WERI-Rb-1 (cell line): ENCODE measurements around the gene CDC42SE2.

ENCODE experiments used
- DNase-seq: peaks from one replicate; pipeline ENCODE4 v3.0.0-alpha.2; 2020
- H3K27ac ChIP-seq: fragments of 250-450 bp; sonication (Bioruptor Pico); 2 replicates; pipeline ENCODE4 v1.5.1; 2020; ENCODE audit warnings: mild to moderate bottlenecking, moderate library complexity
- H3K27me3 ChIP-seq: fragments of 250-450 bp; sonication (Bioruptor Pico); 2 replicates; pipeline ENCODE4 v1.5.1; 2021; ENCODE audit warnings: mild to moderate bottlenecking, low read depth, moderate library complexity; ENCODE audit not compliant: insufficient read depth, severe bottlenecking
- H3K36me3 ChIP-seq: fragments of 250-450 bp; sonication (Bioruptor Pico); 2 replicates; pipeline ENCODE4 v1.5.1; 2020; ENCODE audit warnings: mild to moderate bottlenecking, moderate library complexity
- H3K4me3 ChIP-seq: 2 replicates; pipeline ENCODE4 v1.5.1; 2011; ENCODE audit warnings: low read depth, mild to moderate bottlenecking, control low read depth, low read length
- H3K9me3 ChIP-seq: fragments of 250-450 bp; sonication (Bioruptor Pico); 2 replicates; pipeline ENCODE4 v1.5.1; 2021; ENCODE audit warnings: mild to moderate bottlenecking, moderate library complexity; ENCODE audit not compliant: severe bottlenecking
- TF ChIP-seq, protein P1 (sequence below): IDR thresholded peaks from 2 replicates; pipeline ENCODE4 v1.5.1; 2011; ENCODE audit warnings: low read depth, mild to moderate bottlenecking, control low read depth, inconsistent platforms, low read length

CDC42SE2 gene

DNA sequence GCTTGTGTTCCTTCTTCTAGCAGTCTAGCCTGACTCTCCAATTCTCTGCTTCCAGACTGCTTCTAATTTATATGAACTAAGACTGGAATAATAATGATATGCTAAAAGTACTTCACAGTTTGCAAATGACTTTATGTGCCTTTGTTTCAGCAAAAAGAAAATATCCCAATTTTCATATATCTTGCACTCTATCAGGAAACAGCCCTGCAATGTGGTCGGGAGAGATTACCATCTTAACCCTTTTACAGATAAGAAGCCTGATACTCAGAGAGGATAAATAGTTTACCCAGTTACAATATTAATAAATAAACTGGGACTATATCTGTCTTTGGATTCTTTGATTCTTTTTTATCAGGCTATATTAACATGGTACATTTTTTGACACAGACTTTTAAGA lies 126.0 kb downstream of the CDC42SE2 start:
- Histone ChIP-seq H3K27ac (no peak overlapping the region), H3K9me3 (no peaks in the 10 kb centered on the region), H3K4me3 (no peak overlapping the region), H3K27me3 (no peaks in the 10 kb centered on the region), H3K36me3 (peaks cover 13% of the 10 kb centered on the region)
- TF ChIP-seq, protein P1, sequence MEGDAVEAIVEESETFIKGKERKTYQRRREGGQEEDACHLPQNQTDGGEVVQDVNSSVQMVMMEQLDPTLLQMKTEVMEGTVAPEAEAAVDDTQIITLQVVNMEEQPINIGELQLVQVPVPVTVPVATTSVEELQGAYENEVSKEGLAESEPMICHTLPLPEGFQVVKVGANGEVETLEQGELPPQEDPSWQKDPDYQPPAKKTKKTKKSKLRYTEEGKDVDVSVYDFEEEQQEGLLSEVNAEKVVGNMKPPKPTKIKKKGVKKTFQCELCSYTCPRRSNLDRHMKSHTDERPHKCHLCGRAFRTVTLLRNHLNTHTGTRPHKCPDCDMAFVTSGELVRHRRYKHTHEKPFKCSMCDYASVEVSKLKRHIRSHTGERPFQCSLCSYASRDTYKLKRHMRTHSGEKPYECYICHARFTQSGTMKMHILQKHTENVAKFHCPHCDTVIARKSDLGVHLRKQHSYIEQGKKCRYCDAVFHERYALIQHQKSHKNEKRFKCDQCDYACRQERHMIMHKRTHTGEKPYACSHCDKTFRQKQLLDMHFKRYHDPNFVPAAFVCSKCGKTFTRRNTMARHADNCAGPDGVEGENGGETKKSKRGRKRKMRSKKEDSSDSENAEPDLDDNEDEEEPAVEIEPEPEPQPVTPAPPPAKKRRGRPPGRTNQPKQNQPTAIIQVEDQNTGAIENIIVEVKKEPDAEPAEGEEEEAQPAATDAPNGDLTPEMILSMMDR, result no peak
- DNase-seq, result no peak

DNA sequence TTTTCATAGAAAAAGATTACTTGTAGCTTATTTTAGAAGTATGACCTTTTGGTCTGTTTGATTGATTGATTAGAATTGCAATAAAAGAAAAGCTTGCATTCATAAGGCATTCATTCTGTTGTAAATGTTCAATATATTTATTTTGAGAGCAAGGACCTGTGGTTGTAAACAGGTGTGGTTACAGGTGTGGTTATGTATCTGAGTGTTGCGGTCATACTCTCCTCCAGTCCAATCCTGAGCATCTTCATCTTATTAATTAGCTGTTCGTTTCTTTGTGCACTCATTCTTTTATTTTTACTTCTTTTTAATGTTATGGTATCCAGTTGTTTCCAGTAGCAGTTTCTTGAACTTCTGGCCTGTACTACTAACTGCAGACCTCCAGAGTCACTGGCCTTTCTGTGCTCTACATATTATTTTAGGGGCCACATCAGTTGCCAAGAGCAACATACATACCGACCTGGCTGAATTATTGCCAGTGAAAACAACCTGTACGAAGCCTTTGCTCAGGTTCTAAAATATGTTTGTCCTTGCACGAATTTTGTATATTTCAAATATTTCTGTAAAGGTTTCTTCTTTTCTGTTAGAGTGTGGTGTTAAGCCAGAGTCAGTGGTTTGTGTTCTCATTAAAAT lies 128.7 kb downstream of the CDC42SE2 start:
- H3K27ac ChIP-seq, result no peak overlapping the region
- no peak overlapping the region for H3K4me3 ChIP-seq
- H3K9me3 ChIP-seq, result no peaks in the 10 kb centered on the region
- no peaks in the 10 kb centered on the region for H3K27me3 ChIP-seq
- no peak for DNase-seq
- TF ChIP-seq, protein P1, result no peak
- peaks cover 11% of the 10 kb centered on the region for H3K36me3 ChIP-seq

DNA sequence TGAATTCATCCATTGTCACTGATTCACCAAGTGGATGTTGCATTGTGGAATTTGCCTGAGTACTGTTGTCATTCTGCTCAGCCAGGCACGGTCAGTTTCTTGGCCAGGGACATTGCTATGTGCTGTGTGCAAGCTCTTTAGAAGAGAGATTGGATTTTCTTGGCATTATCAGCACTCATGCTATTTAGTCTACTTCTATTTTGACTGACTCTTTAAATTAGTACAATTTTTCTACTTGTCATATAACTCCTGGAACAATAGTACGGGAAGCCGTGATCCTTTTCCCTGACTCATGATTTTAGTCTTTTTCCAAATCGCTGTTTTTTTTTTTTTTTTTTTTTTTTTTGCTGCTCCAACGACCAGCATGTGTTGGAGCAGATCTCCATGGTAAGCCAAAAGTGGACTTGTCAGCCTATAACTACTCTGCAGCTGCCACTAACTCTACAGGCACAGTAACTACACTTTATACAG lies 129.7 kb downstream of the CDC42SE2 start:
- DNase-seq, result no peak
- H3K27ac ChIP-seq, result no peak overlapping the region
- H3K9me3 ChIP-seq, result no peaks in the 10 kb centered on the region
- no peaks in the 10 kb centered on the region for H3K27me3 ChIP-seq
- H3K36me3 ChIP-seq, result peaks cover 11% of the 10 kb centered on the region
- TF ChIP-seq, protein P1, result no peak
- no peak overlapping the region for H3K4me3 ChIP-seq

DNA sequence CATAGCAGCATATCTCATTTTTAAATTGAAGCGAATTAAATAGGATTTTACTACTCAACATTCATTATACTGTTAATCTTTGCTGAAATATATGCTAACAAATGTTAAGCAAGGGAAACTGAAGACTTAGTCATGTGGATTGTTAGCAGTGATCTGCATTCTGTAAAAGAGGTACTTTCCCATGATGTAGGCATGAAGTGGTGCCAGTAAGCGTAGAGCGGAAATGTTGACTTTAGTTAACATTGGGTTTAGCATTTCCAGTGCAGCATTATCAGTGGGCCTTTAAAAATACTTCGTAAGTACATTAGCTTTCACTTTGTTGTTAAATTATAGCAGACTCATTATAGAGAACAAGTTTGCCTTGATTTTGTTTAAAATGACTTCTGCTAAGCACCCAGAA lies 130.3 kb downstream of the CDC42SE2 start:
- no peak for DNase-seq
- H3K9me3 ChIP-seq, result no peaks in the 10 kb centered on the region
- H3K4me3 ChIP-seq, result no peak overlapping the region
- H3K36me3 ChIP-seq, result peaks cover 11% of the 10 kb centered on the region
- H3K27me3 ChIP-seq, result no peaks in the 10 kb centered on the region
- TF ChIP-seq, protein P1, result no peak
- H3K27ac ChIP-seq, result no peak overlapping the region

DNA sequence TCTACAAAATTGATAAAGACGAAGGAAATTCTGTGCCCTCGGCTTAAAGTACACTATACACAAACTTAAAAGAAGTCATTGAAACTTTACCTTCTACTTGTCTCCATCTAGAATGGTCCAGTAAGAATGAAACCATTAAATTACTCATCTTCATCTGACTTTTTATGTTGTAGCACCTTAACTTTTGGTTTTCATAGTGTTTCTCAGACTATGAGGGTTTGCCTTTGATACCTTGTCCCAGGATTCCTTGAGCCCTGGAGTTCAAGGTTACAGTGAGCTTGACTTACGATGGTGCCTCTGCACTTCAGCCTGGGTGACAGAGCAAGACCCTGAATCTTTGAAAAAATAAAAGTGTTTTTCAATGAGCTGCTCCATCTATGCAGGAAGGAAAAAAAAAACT lies 132.2 kb downstream of the CDC42SE2 start:
- Histone ChIP-seq H3K36me3 (peaks cover 11% of the 10 kb centered on the region), H3K4me3 (no peak overlapping the region)
- DNase-seq, result no peak

More for the DNA sequence above, 132.2 kb downstream of the CDC42SE2 start:
- no peaks in the 10 kb centered on the region for H3K27me3 ChIP-seq
- TF ChIP-seq, protein P1, result no peak
- no peaks in the 10 kb centered on the region for H3K9me3 ChIP-seq
- H3K27ac ChIP-seq, result no peak overlapping the region
